ENCODE results near the gene CFAP221.

GRCh38 chr2:119646149-119646548 lies 101.9 kb downstream of the CFAP221 start:
- TF ChIP-seq CTCF (conservative IDR thresholded peaks at IDR 0.05; ENCODE audit: low read length): no peak
- no peak for TF ChIP-seq EZH2phosphoT487 (IDR thresholded peaks at IDR 0.05; ENCODE audit: borderline replicate concordance, low read depth, low read length)
